NCI-H748 treated with DMSO at 0.1 percent for 48 hours (cell line): ENCODE results near the gene SH3PXD2B.

Source experiments
- DNase-seq: peaks from one replicate; lab custom pipeline; 2025; lab: John Stamatoyannopoulos, UW

Gene SH3PXD2B

DNA sequence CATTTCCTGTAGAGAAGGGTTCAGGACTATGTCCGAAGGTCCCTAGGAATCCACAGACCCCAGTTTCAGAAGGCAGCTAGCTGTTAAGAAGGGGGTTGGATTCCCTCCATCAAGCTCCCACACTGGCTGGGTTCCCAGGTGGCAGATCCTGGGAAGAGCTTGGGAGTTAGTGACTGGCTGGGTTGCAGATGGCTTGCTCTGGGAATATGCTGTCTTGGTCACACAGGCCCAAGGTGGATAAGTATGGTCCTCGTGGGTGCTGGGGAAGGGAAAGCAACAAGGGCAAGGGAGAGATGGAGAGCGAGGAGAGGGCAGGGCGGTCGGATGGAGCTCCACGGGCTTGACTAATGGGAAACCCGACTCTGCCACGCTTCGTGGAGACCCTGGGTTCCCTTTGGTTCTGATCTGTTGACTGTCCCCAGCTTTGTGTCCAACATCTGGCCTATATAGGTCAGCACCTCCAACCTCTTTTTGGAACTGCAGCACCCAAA, 17.4 kb downstream of the SH3PXD2B start:
- no peak for DNase-seq

GRCh38 chr5:172436078-172436878, 18.0 kb downstream of the SH3PXD2B start:
- DNase-seq: no peak

- DNase-seq: no peak
Measured at GRCh38 chr5:172435362-172436077, 18.8 kb downstream of the SH3PXD2B start.

- no peak for DNase-seq
Measured at GRCh38 chr5:172434251-172434650, 20.1 kb downstream of the SH3PXD2B start.

DNA sequence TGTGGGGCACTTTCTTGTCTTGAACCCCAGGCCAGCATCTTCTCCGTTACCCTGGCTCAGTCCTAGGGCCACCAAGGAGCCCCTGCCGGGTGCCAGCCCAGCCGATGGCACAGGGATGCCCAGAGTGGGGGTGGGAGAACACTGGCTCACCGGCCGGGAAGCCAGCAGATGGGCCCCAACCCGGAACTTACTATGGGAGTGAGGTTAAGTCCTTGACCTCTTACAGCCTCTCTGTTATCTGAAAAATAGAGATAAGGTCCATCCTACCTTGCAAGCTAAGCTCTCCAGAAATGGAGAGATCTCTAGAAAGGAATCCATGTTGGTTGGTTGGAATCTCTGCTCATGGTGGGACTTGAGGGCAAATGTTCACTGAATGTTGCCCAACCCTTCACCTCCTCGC, 20.8 kb downstream of the SH3PXD2B start:
- no peak for DNase-seq

DNA sequence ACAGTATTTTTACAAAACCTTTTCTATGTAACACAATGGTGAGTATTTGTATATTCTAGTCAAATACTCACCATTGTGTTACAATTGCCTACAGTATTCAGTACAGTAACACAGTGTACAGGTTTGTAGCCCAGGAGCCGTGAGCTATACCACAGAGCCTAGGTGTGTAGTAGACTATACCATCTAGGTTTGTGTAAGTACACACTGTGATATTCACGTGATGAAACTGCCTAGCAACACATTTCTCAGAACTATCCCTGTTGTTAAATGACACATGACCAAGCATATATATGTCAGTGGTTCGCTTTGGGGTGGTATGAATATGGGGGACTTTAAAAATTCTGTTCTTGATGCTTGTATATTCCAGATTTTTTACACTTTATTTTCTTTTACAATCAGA, 21.3 kb downstream of the SH3PXD2B start:
- no peak for DNase-seq

GRCh38 chr5:172430354-172430753, 24.0 kb downstream of the SH3PXD2B start:
- DNase-seq: no peak

DNA sequence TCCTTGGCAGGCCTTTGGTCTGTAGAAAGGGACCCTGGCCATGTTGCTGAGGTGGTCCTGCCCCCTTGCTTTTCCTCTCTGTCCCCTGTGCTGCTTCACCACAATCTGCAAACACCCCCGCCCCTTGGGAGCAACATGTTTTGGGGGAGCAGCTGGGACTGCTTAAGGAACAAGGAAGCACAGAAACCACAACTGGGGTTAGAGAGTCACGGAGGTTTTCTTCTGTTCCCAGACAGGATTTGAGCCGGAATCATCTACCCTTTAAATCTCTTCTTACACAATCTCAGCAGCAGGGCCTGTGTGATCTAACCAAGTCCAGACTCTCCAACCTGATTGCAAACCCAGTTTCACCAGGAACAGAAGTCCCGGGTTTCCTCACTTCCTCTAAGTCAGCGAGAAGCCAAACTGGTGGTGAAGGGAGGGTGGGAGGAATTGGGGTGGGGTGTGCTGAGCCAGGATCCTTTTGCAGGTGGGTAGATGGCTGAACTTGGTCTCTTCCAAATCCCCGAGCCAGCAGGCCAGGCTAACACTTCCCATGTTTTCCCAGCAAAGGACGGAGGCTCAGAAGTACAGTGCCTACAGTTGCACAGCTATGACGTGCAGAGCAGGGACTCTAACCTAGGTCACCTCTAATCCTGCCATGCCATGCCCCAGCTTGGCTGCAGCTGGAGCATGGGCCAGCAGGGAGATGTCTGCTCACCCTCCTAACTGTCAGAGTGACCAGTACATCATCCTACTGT, 25.0 kb downstream of the SH3PXD2B start:
- no peak for DNase-seq

- DNase-seq: no peak
Measured at GRCh38 chr5:172428224-172429166, 25.8 kb downstream of the SH3PXD2B start.

DNA sequence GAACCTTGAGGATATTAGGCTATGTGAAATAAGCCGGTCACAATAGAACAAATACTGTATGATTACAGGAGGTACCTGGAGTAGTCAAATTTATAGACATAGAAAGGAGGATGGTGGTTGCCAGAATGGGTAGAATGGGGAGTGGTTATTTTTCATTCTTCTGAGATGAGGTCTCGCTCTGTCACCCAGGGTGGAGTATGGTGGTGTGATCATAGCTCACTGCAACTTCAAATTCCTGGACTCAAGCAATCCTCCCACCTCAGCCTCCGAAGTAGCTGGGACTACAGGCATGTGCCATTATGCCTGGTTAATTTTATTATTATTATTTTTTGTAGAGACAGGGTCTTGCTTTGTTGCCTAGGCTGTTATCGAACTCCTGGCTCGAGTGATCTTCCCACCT, 27.1 kb downstream of the SH3PXD2B start:
- no peak for DNase-seq

DNA sequence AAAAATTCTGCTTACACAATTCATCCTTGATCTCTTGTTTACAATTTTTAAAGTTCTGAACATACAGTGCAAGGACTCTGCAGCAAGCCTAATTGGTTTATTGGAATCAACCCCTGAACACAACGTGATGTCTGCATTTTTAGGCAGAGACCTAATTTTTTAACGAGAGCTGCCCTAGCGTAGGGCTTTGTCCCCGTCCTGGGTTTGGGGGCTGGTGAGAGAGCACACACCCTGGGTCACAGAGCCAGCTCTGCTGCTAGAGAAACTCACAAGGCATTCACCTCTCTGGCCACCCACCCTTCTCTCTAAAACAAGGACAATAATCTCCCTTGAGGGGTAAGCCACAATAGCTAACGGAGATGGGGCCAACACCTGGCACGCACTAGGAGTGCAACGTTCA, 28.2 kb downstream of the SH3PXD2B start:
- DNase-seq: no peak

GRCh38 chr5:172425402-172425801, 28.9 kb downstream of the SH3PXD2B start:
- no peak for DNase-seq

DNA sequence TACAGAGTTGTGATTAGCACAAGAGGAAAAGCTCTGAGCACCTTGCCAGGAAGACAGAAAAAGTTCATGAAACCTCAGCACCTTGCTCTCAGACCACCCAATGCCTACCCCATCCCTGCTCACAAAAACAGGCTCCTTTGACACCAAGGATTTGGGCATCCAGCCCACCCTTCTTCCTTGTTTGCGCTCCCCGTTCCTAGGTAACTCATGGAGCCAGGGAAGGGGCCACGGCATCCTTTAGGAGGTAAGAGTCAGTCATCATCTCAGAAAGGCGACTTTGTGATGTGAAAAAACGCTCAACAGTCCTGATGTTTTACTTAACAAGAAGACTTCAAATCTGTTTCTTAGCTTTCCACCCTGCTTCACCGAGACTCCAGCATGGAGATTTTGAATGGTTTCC, 29.5 kb downstream of the SH3PXD2B start:
- no peak for DNase-seq

DNA sequence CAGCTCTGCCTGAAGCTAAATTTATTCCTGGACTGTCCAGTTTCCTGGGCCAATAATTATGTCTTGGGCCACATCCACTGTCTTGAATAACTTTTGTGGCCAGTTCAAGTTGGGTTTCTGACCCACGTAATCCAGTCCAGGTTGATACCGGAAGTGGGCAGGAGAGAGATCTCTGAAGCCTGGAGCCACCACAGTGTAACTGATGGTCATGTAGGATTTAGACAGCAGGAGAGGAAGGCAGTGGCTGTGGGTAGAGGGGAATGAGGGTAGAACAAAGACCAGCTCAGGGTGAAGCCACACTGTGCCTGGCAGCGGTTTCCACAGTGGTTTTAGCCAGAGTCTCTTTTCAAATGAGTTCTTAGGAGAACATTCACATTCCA, 30.2 kb downstream of the SH3PXD2B start:
- no peak for DNase-seq

GRCh38 chr5:172423379-172424110, 30.8 kb downstream of the SH3PXD2B start:
- DNase-seq: no peak

DNA sequence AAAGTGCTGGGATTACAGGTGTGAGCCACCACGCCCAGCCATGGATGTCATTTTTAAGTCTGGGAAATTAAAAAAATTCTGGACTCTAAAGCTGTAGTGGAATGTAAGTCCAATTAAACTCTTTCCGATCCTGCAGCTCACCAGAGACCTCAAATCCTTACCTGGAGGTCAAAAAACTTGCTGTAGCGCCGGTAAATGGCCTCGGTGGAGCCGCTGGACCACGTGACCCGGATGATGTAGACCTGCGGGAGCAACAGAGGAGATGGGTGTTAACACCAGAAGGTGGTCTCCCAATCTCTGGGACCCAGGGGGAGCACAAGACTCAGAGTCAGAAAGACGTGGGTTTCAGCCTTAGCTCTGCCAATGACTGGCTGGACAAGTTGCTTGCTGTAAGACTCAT, 32.1 kb downstream of the SH3PXD2B start:
- DNase-seq: no peak

GRCh38 chr5:172421020-172421419, 33.3 kb downstream of the SH3PXD2B start:
- DNase-seq: no peak

DNA sequence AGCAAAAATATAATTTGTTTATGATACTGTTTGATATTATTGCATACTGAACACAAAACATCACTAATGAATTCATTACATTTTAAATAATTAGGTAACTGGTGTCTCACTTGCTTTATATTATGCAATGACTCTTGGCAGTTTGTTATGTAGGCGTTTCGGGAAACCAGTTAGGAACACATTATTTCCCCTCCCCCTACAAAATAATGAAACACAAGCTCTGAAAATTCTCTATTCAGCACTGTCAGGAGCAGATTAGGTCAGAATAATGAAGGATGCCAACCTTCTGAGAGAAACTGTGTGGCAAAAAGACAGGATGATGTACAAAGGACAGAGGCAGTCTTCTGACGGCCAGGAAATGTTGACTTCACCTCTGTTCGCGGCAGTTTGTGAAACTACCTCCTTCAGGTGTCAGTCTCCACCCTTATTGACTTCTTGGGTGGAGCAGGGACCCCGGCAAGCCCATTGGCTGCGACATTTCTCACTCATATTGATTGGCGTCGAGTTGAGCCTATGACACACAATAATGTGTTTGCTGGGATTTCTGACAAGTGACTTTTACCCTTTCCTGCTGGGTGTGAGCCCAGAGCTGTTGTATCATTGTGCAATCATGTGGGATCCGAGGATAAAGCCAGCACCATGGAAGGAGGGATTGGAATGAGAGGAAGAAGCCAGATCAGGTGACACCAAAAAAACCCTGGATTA, 33.9 kb downstream of the SH3PXD2B start:
- no peak for DNase-seq

DNA sequence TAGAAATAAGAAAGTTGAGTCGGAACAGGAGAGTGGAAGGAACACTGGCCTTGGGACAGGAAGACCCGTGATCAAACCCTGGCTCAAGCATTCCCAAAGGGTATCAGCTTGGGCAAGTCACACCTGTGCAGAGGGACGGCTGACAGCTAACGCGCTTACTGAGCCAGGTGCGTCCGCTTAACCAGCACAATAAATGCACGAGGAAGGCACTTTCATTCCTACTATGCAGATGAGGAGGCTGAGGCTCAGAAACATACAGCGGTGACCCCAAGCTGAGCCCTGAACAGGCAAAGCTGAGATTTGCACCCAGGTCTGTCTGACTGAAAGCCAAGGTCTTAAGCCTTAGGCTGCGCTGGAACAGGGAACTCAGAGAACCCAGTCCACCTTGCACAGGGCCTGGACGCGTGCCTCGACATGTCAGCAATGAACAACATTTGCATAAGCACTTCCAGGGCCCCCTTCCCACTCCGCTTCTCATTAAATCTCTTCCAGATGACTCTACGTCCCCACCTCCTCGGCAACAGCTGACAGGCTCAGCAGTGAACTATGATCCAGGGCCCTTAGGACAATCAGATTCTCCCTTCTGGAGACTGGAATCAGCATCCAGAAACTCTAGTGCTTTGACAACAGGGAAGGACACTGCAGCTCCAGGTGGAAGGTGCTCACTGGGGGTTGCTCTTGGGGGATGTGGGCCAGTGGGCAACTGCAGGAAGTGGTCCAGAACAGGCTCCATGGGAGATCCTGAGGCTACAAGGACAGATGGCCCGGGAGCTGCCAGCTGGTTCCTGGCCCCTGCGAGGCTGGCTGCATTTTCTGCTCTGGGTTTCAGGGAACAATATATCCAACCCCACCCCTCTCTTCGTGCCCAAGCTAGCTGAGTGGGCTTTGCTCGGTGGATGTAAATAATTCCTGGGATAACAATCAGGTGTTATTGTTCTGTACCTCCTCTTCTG, 35.2 kb downstream of the SH3PXD2B start:
- DNase-seq: no peak
